KOPT-K1 (cell line): ENCODE data around the gene JADE2.
A peak's percentile ranks its signal among the peaks of the same experiment; 100 is the strongest.
"Not testable (repeated sequence)": the region's sequence is repeated elsewhere in the genome, so short reads cannot be mapped to it uniquely, and the experiment has no call there.

ENCODE experiments used
- H3K27ac ChIP-seq: fragments of 200-600 bp; sonication (generic); 2 replicates; pipeline ENCODE4 v1.5.1; 2016; ENCODE audit warnings: antibody characterized with exemption, mild to moderate bottlenecking, low read depth, low read length; ENCODE audit not compliant: poor library complexity, severe bottlenecking
- H3K36me3 ChIP-seq: fragments of 200-600 bp; sonication (generic); 2 replicates; pipeline ENCODE4 v1.5.1; 2017; ENCODE audit warnings: antibody characterized with exemption, mild to moderate bottlenecking, low read length, moderate library complexity; ENCODE audit not compliant: insufficient read depth
- H3K9me3 ChIP-seq: fragments of 200-600 bp; sonication (generic); 2 replicates; pipeline ENCODE4 v1.5.1; 2017; ENCODE audit warnings: antibody characterized with exemption, low read length, mild to moderate bottlenecking; ENCODE audit not compliant: insufficient read depth, poor library complexity, severe bottlenecking

Gene JADE2

GRCh38 chr5:134503088-134503936 is 22.2 kb upstream of the JADE2 start:
- Histone ChIP-seq H3K27ac (peak overlapping the region; percentile 97), H3K9me3 (no peaks in the 10 kb centered on the region), H3K36me3 (no peaks in the 10 kb centered on the region)

- Histone ChIP-seq H3K36me3 (no peaks in the 10 kb centered on the region), H3K27ac (peak overlapping the region; percentile 97), H3K9me3 (no peaks in the 10 kb centered on the region)
These were observed 21.5 kb upstream of the JADE2 start for GRCh38 chr5:134503937-134504437.

GRCh38 chr5:134504629-134505300 is 20.7 kb upstream of the JADE2 start:
- Histone ChIP-seq H3K27ac (peak overlapping the region; percentile 97), H3K36me3 (no peaks in the 10 kb centered on the region), H3K9me3 (no peaks in the 10 kb centered on the region)

- Histone ChIP-seq H3K36me3 (no peaks in the 10 kb centered on the region), H3K9me3 (no peaks in the 10 kb centered on the region), H3K27ac (peak overlapping the region; percentile 51)
These were observed 19.1 kb upstream of the JADE2 start for GRCh38 chr5:134506054-134507039.

GRCh38 chr5:134507452-134507851 is 18.0 kb upstream of the JADE2 start:
- no peaks in the 10 kb centered on the region for H3K36me3 ChIP-seq
- no peak overlapping the region for H3K27ac ChIP-seq
- H3K9me3 ChIP-seq: no peaks in the 10 kb centered on the region

- Histone ChIP-seq H3K9me3 (no peaks in the 10 kb centered on the region), H3K36me3 (no peaks in the 10 kb centered on the region), H3K27ac (no peak overlapping the region)
These were observed 16.8 kb upstream of the JADE2 start for GRCh38 chr5:134508521-134509195.

- H3K9me3 ChIP-seq: no peaks in the 10 kb centered on the region
- no peaks in the 10 kb centered on the region for H3K36me3 ChIP-seq
- no peak overlapping the region for H3K27ac ChIP-seq
These were observed 16.0 kb upstream of the JADE2 start for GRCh38 chr5:134509308-134510040.

GRCh38 chr5:134510970-134511795 is 14.3 kb upstream of the JADE2 start:
- Histone ChIP-seq H3K36me3 (no peaks in the 10 kb centered on the region), H3K27ac (peak overlapping the region; percentile 45), H3K9me3 (no peaks in the 10 kb centered on the region)

- Histone ChIP-seq H3K27ac (peak overlapping the region; percentile 45), H3K36me3 (no peaks in the 10 kb centered on the region), H3K9me3 (no peaks in the 10 kb centered on the region)
These were observed 13.4 kb upstream of the JADE2 start for GRCh38 chr5:134511796-134512660.

- Histone ChIP-seq H3K36me3 (no peaks in the 10 kb centered on the region), H3K9me3 (no peaks in the 10 kb centered on the region), H3K27ac (peak overlapping the region; percentile 45)
These were observed 12.8 kb upstream of the JADE2 start for GRCh38 chr5:134512661-134512999.

GRCh38 chr5:134515801-134516200 is 9.7 kb upstream of the JADE2 start:
- Histone ChIP-seq H3K9me3 (no peaks in the 10 kb centered on the region), H3K27ac (no peak overlapping the region), H3K36me3 (no peaks in the 10 kb centered on the region)

GRCh38 chr5:134516984-134517383 is 8.5 kb upstream of the JADE2 start:
- H3K27ac ChIP-seq, H3K36me3 ChIP-seq, H3K9me3 ChIP-seq: not testable (repeated sequence)
